K562 (cell line): ENCODE results near the gene DNAAF1. TPM values are rescaled to one million over a fixed set of nuclear protein-coding genes. Genes with fewer than 3 reads are reported as not detected.
A peak's percentile ranks its signal among the peaks of the same experiment; 100 is the strongest.

Experiments
- CSDE1 ChIP-seq, 2 experiments: fragments of 450-650 bp; IDR thresholded peaks; 2 replicates each; pipeline ENCODE4 v1.6.1; 2016; ENCODE audit warnings: mild to moderate bottlenecking in 1 of 2
- CTBP1 ChIP-seq: fragments of 450-650 bp; IDR thresholded peaks from 2 replicates; pipeline ENCODE4 v1.6.1; 2016; ENCODE audit warnings: borderline replicate concordance
- ELF1 ChIP-seq: fragments of 200-800 bp; sonication (Bioruptor generic); IDR thresholded peaks from 2 replicates; pipeline ENCODE4 v1.6.1; 2016; ENCODE audit warnings: missing genetic modification characterization, missing compliant biosample characterization
- FOXK2 ChIP-seq, 2 experiments: fragments of 450-650 bp; IDR thresholded peaks in 1 of 2; conservative IDR thresholded peaks in 1 of 2; 2 replicates each; pipeline ENCODE4 v1.6.1; 2016; ENCODE audit warnings: low read depth in 2 of 2, mild to moderate bottlenecking in 1 of 2
- FUS ChIP-seq: fragments of 200-400 bp; formaldehyde crosslinking; optimal IDR thresholded peaks from 2 replicates; pipeline ENCODE3; 2017; ENCODE audit warnings: low read depth, low read length
- HCFC1 ChIP-seq: IDR thresholded peaks from 2 replicates; pipeline ENCODE4 v1.6.1; 2012; ENCODE audit warnings: low read depth, low read length, improper control_type of control experiment
- HMGN3 ChIP-seq: IDR thresholded peaks from 2 replicates; pipeline ENCODE4 v1.6.1; 2011; ENCODE audit warnings: borderline replicate concordance, low read depth, mild to moderate bottlenecking, mixed read lengths, low read length; ENCODE audit not compliant: insufficient read length; ENCODE audit errors: extremely low read depth
- MBD2 ChIP-seq: sonication (generic); IDR thresholded peaks from 2 replicates; pipeline ENCODE4 v1.6.1; 2016; ENCODE audit warnings: low read depth, borderline replicate concordance
- MXI1 ChIP-seq: IDR thresholded peaks from 2 replicates; pipeline ENCODE4 v1.6.1; 2011; ENCODE audit warnings: low read depth, mild to moderate bottlenecking, improper control_type of control experiment, low read length
- RB1 ChIP-seq: fragments of 450-650 bp; IDR thresholded peaks from 2 replicates; pipeline ENCODE4 v1.6.1; 2017; ENCODE audit warnings: low read depth, mild to moderate bottlenecking
- RBM22 ChIP-seq: fragments of 200-400 bp; formaldehyde crosslinking; IDR thresholded peaks from 2 replicates; pipeline ENCODE4 v1.6.1; 2018; ENCODE audit warnings: low read length, low read depth; ENCODE audit not compliant: poor library complexity, severe bottlenecking
- SAP30 ChIP-seq: fragments of 200-600 bp; sonication (generic); IDR thresholded peaks from 2 replicates; pipeline ENCODE4 v1.6.1; 2012; ENCODE audit warnings: borderline replicate concordance, low read depth, mild to moderate bottlenecking, moderate library complexity, low read length, control low read depth, inconsistent platforms; ENCODE audit not compliant: insufficient read depth, poor library complexity, severe bottlenecking
- SIN3A ChIP-seq, 2 experiments: fragments of 150-350 bp in 1 of 2; IDR thresholded peaks; 2 replicates each; pipeline ENCODE4 v1.6.1; 2011 to 2016; ENCODE audit warnings: borderline replicate concordance in 2 of 2, low read depth in 2 of 2, low read length in 2 of 2, mild to moderate bottlenecking in 2 of 2, moderate library complexity in 2 of 2; ENCODE audit not compliant: control insufficient read depth in 1 of 2
- TBP ChIP-seq: optimal IDR thresholded peaks from 2 replicates; pipeline ENCODE3; 2011; ENCODE audit warnings: low read depth, low read length, improper control_type of control experiment
- ZKSCAN3 ChIP-seq: fragments of 250-450 bp; sonication (Bioruptor Pico); IDR thresholded peaks from 2 replicates; pipeline ENCODE4 v1.4.0; 2020
- ZSCAN32 ChIP-seq: fragments of 450-650 bp; formaldehyde crosslinking; IDR thresholded peaks from 2 replicates; pipeline ENCODE4 v1.4.0; 2020; ENCODE audit warnings: mild to moderate bottlenecking, moderate library complexity
- polyA plus RNA-seq, 8 experiments: library from polyadenylated mRNA; depleted of rRNA in 4 of 8; stranded (reverse) in 5 of 8; unstranded in 3 of 8; fragments of >200 nt; fragmentation: Nextera tagmentation in 2 of 8; fragmentation: Illumina TruSeq in 1 of 8; extraction: Ambion mirVana in 2 of 8; extraction: Trizol in 1 of 8; gene quantifications; 2 replicates each; pipeline versions ENCODE4 v1.2.1 to v1.2.3, GENCODE V29; 2011 to 2014; ENCODE audit warnings: inconsistent platforms in 1 of 8, missing spikeins in 1 of 8
- total RNA-seq, 7 experiments: library from RNA; depleted of rRNA in 6 of 7; stranded (reverse); fragments of >200 nt in 6 of 7; fragmentation: Illumina TruSeq in 2 of 7; extraction: Trizol in 2 of 7; gene quantifications; 2 replicates each; pipeline versions ENCODE4 v1.2.1 to v1.2.3, GENCODE V29; 2011 to 2021; ENCODE audit warnings: low replicate concordance in 1 of 7
- TF ChIP-seq, protein P1 (sequence below): fragments of 450-650 bp; formaldehyde crosslinking; IDR thresholded peaks from 2 replicates; pipeline ENCODE4 v1.4.0; 2020; ENCODE audit warnings: mild to moderate bottlenecking, moderate library complexity
- TF ChIP-seq, protein P2 (sequence below): fragments of 250-450 bp; sonication (Bioruptor Pico); IDR thresholded peaks from 2 replicates; pipeline ENCODE4 v1.5.0; 2021
- TF ChIP-seq, protein P3 (sequence below), 2 experiments: fragments of 250-450 bp in 1 of 2; fragments of 450-650 bp in 1 of 2; sonication (Bioruptor Pico) in 1 of 2; IDR thresholded peaks; 2 replicates each; pipeline versions ENCODE4 v1.6.1 to v1.8.0; 2016 to 2021; ENCODE audit warnings: mild to moderate bottlenecking in 2 of 2, moderate library complexity in 2 of 2, missing compliant biosample characterization in 1 of 2, missing genetic modification characterization in 1 of 2
- TF ChIP-seq, protein P4 (sequence below): fragments of 450-650 bp; IDR thresholded peaks from 2 replicates; pipeline ENCODE4 v1.6.1; 2016; ENCODE audit warnings: antibody characterized with exemption

The DNAAF1 gene
- total and polyA plus RNA-seq, 9 of the 15 experiments (the other 6 are each of a cell fraction or from before 2014, with no cell fraction given) = 0.01 TPM; not detected in 8

DNA sequence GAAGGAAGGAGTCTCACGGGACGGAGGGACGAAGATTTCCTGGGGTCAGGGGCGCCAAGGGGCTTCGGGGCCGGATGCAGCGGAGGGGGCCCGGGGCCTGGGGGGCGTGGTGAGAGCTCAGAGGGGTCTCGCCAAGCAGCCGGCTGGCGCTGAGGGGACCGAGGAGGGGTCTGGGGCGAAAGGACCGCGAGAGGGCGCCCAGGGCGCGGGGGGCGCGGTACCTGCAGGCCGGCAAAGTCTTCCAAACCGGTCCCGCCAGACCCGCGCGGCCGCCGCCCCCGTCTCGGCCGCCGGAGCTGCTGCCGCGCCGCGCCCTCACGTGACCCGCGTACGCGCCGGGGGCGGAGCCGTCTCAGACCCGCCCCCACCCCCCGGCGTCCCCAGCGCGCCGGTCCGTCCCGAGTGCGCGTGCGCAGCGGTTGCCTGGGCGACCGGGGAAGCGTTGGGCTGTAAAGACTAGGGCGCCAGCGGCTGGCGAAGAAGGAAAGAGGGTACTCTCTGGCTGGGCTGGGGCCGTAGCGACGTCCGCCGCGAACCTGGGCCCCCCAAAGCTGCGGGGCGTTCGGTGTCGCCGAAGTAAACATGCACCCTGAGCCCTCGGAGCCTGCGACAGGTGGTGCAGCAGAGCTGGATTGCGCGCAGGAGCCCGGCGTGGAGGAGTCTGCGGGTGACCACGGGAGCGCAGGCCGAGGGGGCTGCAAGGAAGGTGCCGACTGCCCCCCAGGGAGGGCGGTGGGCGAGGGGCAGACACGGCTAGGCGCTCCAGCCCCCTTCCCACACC lies at the start of gene DNAAF1, which contains the start of gene HSDL1 (continued):
- TF ChIP-seq, protein P1, sequence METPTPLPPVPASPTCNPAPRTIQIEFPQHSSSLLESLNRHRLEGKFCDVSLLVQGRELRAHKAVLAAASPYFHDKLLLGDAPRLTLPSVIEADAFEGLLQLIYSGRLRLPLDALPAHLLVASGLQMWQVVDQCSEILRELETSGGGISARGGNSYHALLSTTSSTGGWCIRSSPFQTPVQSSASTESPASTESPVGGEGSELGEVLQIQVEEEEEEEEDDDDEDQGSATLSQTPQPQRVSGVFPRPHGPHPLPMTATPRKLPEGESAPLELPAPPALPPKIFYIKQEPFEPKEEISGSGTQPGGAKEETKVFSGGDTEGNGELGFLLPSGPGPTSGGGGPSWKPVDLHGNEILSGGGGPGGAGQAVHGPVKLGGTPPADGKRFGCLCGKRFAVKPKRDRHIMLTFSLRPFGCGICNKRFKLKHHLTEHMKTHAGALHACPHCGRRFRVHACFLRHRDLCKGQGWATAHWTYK (CRISPR knock-in tag) = peak; percentile 52; the same call in 1 of the 2 replicates
- TF ChIP-seq HMGN3 (peak; percentile 81), CTBP1 (peak; percentile 82; the same call in 1 of the 2 replicates), HCFC1 (peak; percentile 47; the same call in 1 of the 2 replicates), CSDE1 (IDR thresholded peaks at IDR 0.05) (peak in 1 of 2 experiments; percentile 88; a peak in 2 of 4 replicates), FOXK2 (conservative IDR thresholded peaks at IDR 0.05 in 1 of 2, IDR thresholded peaks at IDR 0.05 in 1 of 2; ENCODE audit: low read depth in 2 of 2) (peak; percentile 73 to 77; a peak in 3 of 4 replicates), RB1 (peak; percentile 92), ZSCAN32 (CRISPR knock-in tag) (no peak), RBM22 (peak; percentile 94), MXI1 (peak; percentile 98), SAP30 (peak; percentile 99), SIN3A (IDR thresholded peaks at IDR 0.05; ENCODE audit: borderline replicate concordance in 2 of 2, control insufficient read depth in 1 of 2, low read depth in 2 of 2, low read length in 2 of 2) (peak; percentile 90 to 98), TBP (peak; percentile 14), FUS (no peak), ZKSCAN3 (CRISPR knock-in tag) (no peak), ELF1 (tag) (no peak), MBD2 (peak; percentile 72; the same call in 1 of the 2 replicates)
- TF ChIP-seq, protein P2, sequence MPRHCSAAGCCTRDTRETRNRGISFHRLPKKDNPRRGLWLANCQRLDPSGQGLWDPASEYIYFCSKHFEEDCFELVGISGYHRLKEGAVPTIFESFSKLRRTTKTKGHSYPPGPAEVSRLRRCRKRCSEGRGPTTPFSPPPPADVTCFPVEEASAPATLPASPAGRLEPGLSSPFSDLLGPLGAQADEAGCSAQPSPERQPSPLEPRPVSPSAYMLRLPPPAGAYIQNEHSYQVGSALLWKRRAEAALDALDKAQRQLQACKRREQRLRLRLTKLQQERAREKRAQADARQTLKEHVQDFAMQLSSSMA (CRISPR knock-in tag) = no peak
- TF ChIP-seq, protein P3, sequence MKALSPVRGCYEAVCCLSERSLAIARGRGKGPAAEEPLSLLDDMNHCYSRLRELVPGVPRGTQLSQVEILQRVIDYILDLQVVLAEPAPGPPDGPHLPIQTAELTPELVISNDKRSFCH (CRISPR knock-in tag; IDR thresholded peaks at IDR 0.05) = no peak
- TF ChIP-seq, protein P3 (tag; IDR thresholded peaks at IDR 0.05) = 0 out of 2 replicates have a peak, but pooled peaks have one; percentile 35
- TF ChIP-seq, protein P4, sequence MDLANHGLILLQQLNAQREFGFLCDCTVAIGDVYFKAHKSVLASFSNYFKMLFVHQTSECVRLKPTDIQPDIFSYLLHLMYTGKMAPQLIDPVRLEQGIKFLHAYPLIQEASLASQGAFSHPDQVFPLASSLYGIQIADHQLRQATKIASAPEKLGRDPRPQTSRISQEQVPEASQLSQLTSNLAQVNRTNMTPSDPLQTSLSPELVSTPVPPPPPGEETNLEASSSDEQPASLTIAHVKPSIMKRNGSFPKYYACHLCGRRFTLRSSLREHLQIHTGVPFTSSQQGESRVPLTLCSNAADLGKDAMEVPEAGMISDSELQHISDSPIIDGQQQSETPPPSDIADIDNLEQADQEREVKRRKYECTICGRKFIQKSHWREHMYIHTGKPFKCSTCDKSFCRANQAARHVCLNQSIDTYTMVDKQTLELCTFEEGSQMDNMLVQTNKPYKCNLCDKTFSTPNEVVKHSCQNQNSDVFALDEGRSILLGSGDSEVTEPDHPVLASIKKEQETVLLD = peak; percentile 90
